Parathyroid adenoma (tissue), 2 donors: Measurements from ENCODE around the gene LINGO3.
A peak's percentile ranks its signal among the peaks of the same experiment; 100 is the strongest.

Source experiments
- H2AFZ ChIP-seq: fragments of 300-600 bp; sonication (generic); one replicate; pipeline ENCODE4 v1.7.0; 2017; ENCODE audit warnings: antibody characterized with exemption, mild to moderate bottlenecking
- H3K27ac ChIP-seq: fragments of 300-600 bp; sonication (generic); one replicate; pipeline ENCODE4 v1.7.0; 2017
- H3K27me3 ChIP-seq: fragments of 300-600 bp; sonication (generic); one replicate; pipeline ENCODE4 v1.7.0; 2017; ENCODE audit warnings: low read length; ENCODE audit not compliant: control insufficient read depth, insufficient read depth
- H3K36me3 ChIP-seq: fragments of 300-600 bp; sonication (generic); one replicate; pipeline ENCODE4 v1.7.0; 2017; ENCODE audit warnings: low read length; ENCODE audit not compliant: control insufficient read depth, insufficient read depth
- H3K4me1 ChIP-seq: fragments of 300-600 bp; sonication (generic); one replicate; pipeline ENCODE4 v1.7.0; 2017; ENCODE audit warnings: control low read depth
- H3K4me2 ChIP-seq: fragments of 300-600 bp; sonication (generic); one replicate; pipeline ENCODE4 v1.7.0; 2017; ENCODE audit warnings: low read length
- H3K4me3 ChIP-seq: fragments of 300-600 bp; sonication (generic); one replicate; pipeline ENCODE4 v1.7.0; 2017; ENCODE audit warnings: low read depth, low read length
- H3K79me2 ChIP-seq: fragments of 300-600 bp; sonication (generic); one replicate; pipeline ENCODE4 v1.7.0; 2017; ENCODE audit warnings: control low read depth
- H3K9ac ChIP-seq: fragments of 300-600 bp; sonication (generic); one replicate; pipeline ENCODE4 v1.7.0; 2017; ENCODE audit warnings: mild to moderate bottlenecking
- H3K9me3 ChIP-seq: fragments of 300-600 bp; sonication (generic); one replicate; pipeline ENCODE4 v1.7.0; 2017; ENCODE audit warnings: low read length; ENCODE audit not compliant: control insufficient read depth
- TF ChIP-seq, protein P1 (sequence below): fragments of 300-600 bp; sonication (generic); IDR thresholded peaks from one replicate; pipeline ENCODE4 v1.7.0; 2017; ENCODE audit warnings: antibody characterized with exemption, mild to moderate bottlenecking
- donor health status: primary hyperparathyroidism.

The LINGO3 gene

GRCh38 chr19:2328401-2329148, 20.6 kb upstream of the LINGO3 start, which contains the start of the genes LSM7 and SPPL2B:
TSS of gene LSM7 (minus strand) at chr19:2328586. CDS start at chr19:2328566, 20 bp downstream.
TSS of gene SPPL2B (plus strand) at chr19:2328684. CDS start at chr19:2328710, 26 bp downstream.
- H3K4me3 ChIP-seq = peak within 1 kb of the TSS; percentile 87
- peak within 1 kb of the TSS; percentile 84 for H2AFZ ChIP-seq
- peak within 1 kb of the TSS; percentile 99 for H3K4me2 ChIP-seq
- no peaks in the 10 kb centered on the region for H3K36me3 ChIP-seq
- H3K9ac ChIP-seq = peak within 1 kb of the TSS; percentile 74
- H3K27me3 ChIP-seq = no peaks in the 10 kb centered on the region
- H3K27ac ChIP-seq = peak within 1 kb of the TSS; percentile 45
- peaks cover 37% of the 10 kb centered on the region for H3K79me2 ChIP-seq
- TF ChIP-seq, protein P1, sequence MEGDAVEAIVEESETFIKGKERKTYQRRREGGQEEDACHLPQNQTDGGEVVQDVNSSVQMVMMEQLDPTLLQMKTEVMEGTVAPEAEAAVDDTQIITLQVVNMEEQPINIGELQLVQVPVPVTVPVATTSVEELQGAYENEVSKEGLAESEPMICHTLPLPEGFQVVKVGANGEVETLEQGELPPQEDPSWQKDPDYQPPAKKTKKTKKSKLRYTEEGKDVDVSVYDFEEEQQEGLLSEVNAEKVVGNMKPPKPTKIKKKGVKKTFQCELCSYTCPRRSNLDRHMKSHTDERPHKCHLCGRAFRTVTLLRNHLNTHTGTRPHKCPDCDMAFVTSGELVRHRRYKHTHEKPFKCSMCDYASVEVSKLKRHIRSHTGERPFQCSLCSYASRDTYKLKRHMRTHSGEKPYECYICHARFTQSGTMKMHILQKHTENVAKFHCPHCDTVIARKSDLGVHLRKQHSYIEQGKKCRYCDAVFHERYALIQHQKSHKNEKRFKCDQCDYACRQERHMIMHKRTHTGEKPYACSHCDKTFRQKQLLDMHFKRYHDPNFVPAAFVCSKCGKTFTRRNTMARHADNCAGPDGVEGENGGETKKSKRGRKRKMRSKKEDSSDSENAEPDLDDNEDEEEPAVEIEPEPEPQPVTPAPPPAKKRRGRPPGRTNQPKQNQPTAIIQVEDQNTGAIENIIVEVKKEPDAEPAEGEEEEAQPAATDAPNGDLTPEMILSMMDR = no peak
- H3K4me1 ChIP-seq = peaks cover 41% of the 10 kb centered on the region
- no peaks in the 10 kb centered on the region for H3K9me3 ChIP-seq

DNA sequence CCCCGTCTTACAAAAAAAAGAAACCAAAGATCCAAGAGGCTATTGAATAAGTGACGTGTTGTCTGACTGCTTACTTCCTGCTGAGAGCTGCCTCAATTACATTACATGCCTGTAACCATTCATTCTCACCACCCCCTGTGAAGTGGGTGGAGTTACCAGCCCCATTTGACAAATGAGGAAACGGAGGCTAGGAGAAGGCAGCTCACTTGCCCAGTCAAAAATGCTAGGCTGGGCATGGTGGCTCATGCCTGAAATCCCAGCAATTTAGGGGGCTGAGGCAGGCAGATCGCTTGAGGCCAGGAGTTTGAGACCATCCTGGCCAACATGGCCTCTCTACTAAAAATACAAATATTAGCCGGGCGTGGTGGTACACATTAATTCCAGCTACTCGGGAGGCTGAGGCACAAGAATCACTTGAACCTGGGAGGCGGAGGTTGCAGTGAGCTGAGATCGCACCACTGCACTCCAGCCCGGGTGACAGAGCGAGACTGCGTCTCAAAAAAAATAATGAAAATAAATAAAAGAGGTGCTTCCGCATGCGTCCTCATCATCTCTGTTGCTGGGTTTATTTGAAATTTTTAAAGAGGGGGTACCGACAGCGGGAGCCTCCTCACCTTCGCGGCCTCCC, 19.9 kb upstream of the LINGO3 start:
- peak overlapping the region; percentile 84 for H2AFZ ChIP-seq
- H3K4me2 ChIP-seq = peak overlapping the region; percentile 99
- H3K27ac ChIP-seq = peak overlapping the region; percentile 45
- no peaks in the 10 kb centered on the region for H3K36me3 ChIP-seq
- H3K9me3 ChIP-seq = no peaks in the 10 kb centered on the region
- TF ChIP-seq, protein P1 = no peak
- peaks cover 38% of the 10 kb centered on the region for H3K4me1 ChIP-seq
- peak overlapping the region; percentile 74 for H3K9ac ChIP-seq
- H3K79me2 ChIP-seq = peaks cover 37% of the 10 kb centered on the region
- no peaks in the 10 kb centered on the region for H3K27me3 ChIP-seq
- H3K4me3 ChIP-seq = peak overlapping the region; percentile 87

- TF ChIP-seq, protein P1 = no peak
- peaks cover 33% of the 10 kb centered on the region for H3K79me2 ChIP-seq
- H3K4me2 ChIP-seq = peak overlapping the region; percentile 5
- H2AFZ ChIP-seq = no peak overlapping the region
- no peaks in the 10 kb centered on the region for H3K9me3 ChIP-seq
- H3K4me3 ChIP-seq = no peak overlapping the region
- peaks cover 29% of the 10 kb centered on the region for H3K4me1 ChIP-seq
- H3K36me3 ChIP-seq = no peaks in the 10 kb centered on the region
- H3K27me3 ChIP-seq = no peaks in the 10 kb centered on the region
- H3K9ac ChIP-seq = no peak overlapping the region
- H3K27ac ChIP-seq = no peak overlapping the region
These were observed 18.9 kb upstream of the LINGO3 start for GRCh38 chr19:2326699-2327360.

GRCh38 chr19:2325281-2326046, 17.5 kb upstream of the LINGO3 start:
- Histone ChIP-seq H3K36me3 (no peaks in the 10 kb centered on the region), H3K79me2 (peaks cover 22% of the 10 kb centered on the region), H3K4me1 (peaks cover 16% of the 10 kb centered on the region), H3K4me2 (no peak overlapping the region), H3K27me3 (no peaks in the 10 kb centered on the region), H2AFZ (no peak overlapping the region), H3K9me3 (no peaks in the 10 kb centered on the region), H3K9ac (no peak overlapping the region), H3K27ac (no peak overlapping the region), H3K4me3 (no peak overlapping the region)
- TF ChIP-seq, protein P1 = no peak
